Measurements from ENCODE around the gene RAPGEF6. TPM values are rescaled to one million over a fixed set of nuclear protein-coding genes. Genes with fewer than 3 reads are reported as not detected.

Gene RAPGEF6
- total RNA-seq, 3 donors from 2014 or later: 21.8 to 56.3 (median 31.5) TPM

- no peaks in the 10 kb centered on the region for H3K4me1 ChIP-seq
- TF ChIP-seq, protein P1, sequence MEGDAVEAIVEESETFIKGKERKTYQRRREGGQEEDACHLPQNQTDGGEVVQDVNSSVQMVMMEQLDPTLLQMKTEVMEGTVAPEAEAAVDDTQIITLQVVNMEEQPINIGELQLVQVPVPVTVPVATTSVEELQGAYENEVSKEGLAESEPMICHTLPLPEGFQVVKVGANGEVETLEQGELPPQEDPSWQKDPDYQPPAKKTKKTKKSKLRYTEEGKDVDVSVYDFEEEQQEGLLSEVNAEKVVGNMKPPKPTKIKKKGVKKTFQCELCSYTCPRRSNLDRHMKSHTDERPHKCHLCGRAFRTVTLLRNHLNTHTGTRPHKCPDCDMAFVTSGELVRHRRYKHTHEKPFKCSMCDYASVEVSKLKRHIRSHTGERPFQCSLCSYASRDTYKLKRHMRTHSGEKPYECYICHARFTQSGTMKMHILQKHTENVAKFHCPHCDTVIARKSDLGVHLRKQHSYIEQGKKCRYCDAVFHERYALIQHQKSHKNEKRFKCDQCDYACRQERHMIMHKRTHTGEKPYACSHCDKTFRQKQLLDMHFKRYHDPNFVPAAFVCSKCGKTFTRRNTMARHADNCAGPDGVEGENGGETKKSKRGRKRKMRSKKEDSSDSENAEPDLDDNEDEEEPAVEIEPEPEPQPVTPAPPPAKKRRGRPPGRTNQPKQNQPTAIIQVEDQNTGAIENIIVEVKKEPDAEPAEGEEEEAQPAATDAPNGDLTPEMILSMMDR (IDR thresholded peaks at IDR 0.05): no peak
- TF ChIP-seq POLR2A (IDR thresholded peaks at IDR 0.05) (no peak), POLR2AphosphoS5 (IDR thresholded peaks at IDR 0.05) (no peak)
- DNase-seq (ENCODE audit: low spot score in 2 of 2): no peak
- no peak overlapping the region for H3K27ac ChIP-seq
- no peak overlapping the region for H3K4me3 ChIP-seq
- H3K9me3 ChIP-seq: no peaks in the 10 kb centered on the region
- H3K27me3 ChIP-seq: no peaks in the 10 kb centered on the region
- intact Hi-C loops (cut with DNase I; ENCODE audit: low total_unique reads): no loop called here
- H3K36me3 ChIP-seq: no peaks in the 10 kb centered on the region
These were observed 15.9 kb downstream of the RAPGEF6 start for GRCh38 chr5:131619102-131619501.

GRCh38 chr5:131617140-131617822, 17.7 kb downstream of the RAPGEF6 start:
- Histone ChIP-seq H3K27ac (no peak overlapping the region), H3K27me3 (no peaks in the 10 kb centered on the region), H3K4me1 (no peaks in the 10 kb centered on the region), H3K36me3 (no peaks in the 10 kb centered on the region), H3K4me3 (no peak overlapping the region), H3K9me3 (no peaks in the 10 kb centered on the region)
- intact Hi-C loops (cut with DNase I; ENCODE audit: low total_unique reads): no loop called here
- TF ChIP-seq POLR2AphosphoS5 (IDR thresholded peaks at IDR 0.05) (no peak), POLR2A (IDR thresholded peaks at IDR 0.05) (no peak)
- TF ChIP-seq, protein P1 (IDR thresholded peaks at IDR 0.05): no peak
- DNase-seq (ENCODE audit: low spot score in 2 of 2): no peak

DNA sequence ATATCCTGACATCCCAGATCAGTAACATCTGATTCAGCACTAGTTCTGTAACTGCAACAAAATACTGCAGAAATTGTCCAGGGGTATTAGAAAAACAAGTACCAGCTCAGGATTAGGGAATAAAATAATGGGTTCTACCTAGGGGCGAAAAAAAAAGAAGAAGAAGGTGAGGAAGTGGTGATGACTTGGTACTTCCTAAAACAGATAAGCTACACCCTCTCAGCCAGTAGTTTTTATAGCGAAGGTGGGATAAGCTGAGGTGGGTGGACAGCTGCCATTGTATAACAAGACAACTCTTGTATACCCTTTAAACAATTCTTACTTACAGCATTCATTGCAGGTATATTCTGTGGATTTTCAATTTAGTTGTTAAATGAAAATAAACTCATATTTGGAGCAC, 19.1 kb downstream of the RAPGEF6 start:
- TF ChIP-seq, protein P1 (IDR thresholded peaks at IDR 0.05): no peak
- TF ChIP-seq POLR2A (IDR thresholded peaks at IDR 0.05): no peak
- no peak for TF ChIP-seq POLR2AphosphoS5 (IDR thresholded peaks at IDR 0.05)
- Histone ChIP-seq H3K4me1 (no peaks in the 10 kb centered on the region), H3K4me3 (no peak overlapping the region), H3K36me3 (no peaks in the 10 kb centered on the region), H3K27me3 (no peaks in the 10 kb centered on the region), H3K27ac (no peak overlapping the region), H3K9me3 (no peaks in the 10 kb centered on the region)
- intact Hi-C loops (cut with DNase I; ENCODE audit: low total_unique reads): no loop called here
- no peak for DNase-seq (ENCODE audit: low spot score in 2 of 2)

DNA sequence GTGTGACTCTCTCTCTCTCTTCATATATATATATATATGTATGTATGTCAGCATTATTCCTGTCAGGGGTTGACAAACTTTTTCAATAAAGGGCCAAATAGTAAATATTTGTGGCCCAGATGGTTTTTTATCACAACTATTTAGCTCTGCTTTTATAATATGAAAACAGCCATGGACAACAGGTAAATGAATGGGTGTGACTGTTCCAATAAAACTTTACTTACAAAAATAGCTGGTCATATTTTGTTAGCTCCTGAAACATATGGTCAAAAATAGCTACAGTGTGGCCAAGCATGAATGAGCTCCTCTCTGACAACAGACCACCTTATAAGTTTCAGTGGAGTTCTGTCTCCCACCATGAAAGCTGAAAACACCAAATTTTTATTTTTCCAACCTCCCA, 21.6 kb downstream of the RAPGEF6 start:
- DNase-seq (ENCODE audit: low spot score in 2 of 2): no peak
- TF ChIP-seq POLR2AphosphoS5 (IDR thresholded peaks at IDR 0.05) (no peak), POLR2A (IDR thresholded peaks at IDR 0.05) (no peak)
- TF ChIP-seq, protein P1 (IDR thresholded peaks at IDR 0.05): no peak
- H3K36me3 ChIP-seq: no peaks in the 10 kb centered on the region
- no peaks in the 10 kb centered on the region for H3K4me1 ChIP-seq
- no peaks in the 10 kb centered on the region for H3K9me3 ChIP-seq
- H3K27me3 ChIP-seq: no peaks in the 10 kb centered on the region
- no peak overlapping the region for H3K4me3 ChIP-seq
- intact Hi-C loops (cut with DNase I; ENCODE audit: low total_unique reads): no loop called here
- H3K27ac ChIP-seq: no peak overlapping the region

DNA sequence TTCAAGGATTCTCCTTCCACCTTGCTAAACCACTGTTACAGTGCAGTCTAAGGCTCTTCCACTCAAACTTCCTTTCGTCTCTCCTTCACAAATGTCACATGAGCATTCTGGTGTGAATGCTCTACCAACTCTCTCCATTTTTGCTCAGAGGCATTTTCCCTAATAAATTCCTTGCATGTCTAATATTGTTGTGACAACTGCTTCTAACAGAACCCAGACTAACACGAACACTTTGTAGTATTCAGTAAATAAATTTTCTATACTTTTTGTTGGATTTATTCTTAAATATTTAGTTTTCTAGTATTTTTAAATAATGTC, 24.0 kb downstream of the RAPGEF6 start:
- Histone ChIP-seq H3K27ac (no peak overlapping the region), H3K4me1 (no peaks in the 10 kb centered on the region), H3K36me3 (no peaks in the 10 kb centered on the region), H3K27me3 (no peaks in the 10 kb centered on the region), H3K9me3 (no peaks in the 10 kb centered on the region), H3K4me3 (no peak overlapping the region)
- intact Hi-C loops (cut with DNase I; ENCODE audit: low total_unique reads): no loop called here
- TF ChIP-seq POLR2AphosphoS5 (IDR thresholded peaks at IDR 0.05): no peak
- TF ChIP-seq, protein P1 (IDR thresholded peaks at IDR 0.05): no peak
- no peak for TF ChIP-seq POLR2A (IDR thresholded peaks at IDR 0.05)
- no peak for DNase-seq (ENCODE audit: low spot score in 2 of 2)
